Endometrial microvascular endothelial cells (primary cell): ENCODE data around the gene C2CD3. TPM values are rescaled to one million over a fixed set of nuclear protein-coding genes. Genes with fewer than 3 reads are reported as not detected.
"Not testable (repeated sequence)": the region's sequence is repeated elsewhere in the genome, so short reads cannot be mapped to it uniquely, and the experiment has no call there.

Experiments
- in situ Hi-C: cut with HindIII; loops from 2 replicates; pipeline ENCODE4 v1.10.0; 2017; ENCODE audit warnings: low sequenced_read_pairs, low pct_unique_long_range_greater_than_20kb; ENCODE audit errors: inconsistent ontology term
- total RNA-seq: library from RNA; depleted of rRNA; stranded (reverse); fragments of >200 nt; gene quantifications from one replicate; pipeline ENCODE4 v1.2.3, GENCODE V29; 2015; ENCODE audit errors: inconsistent ontology term

C2CD3 gene
- total RNA-seq, 1 donor from 2014 or later, result 8.1 TPM

GRCh38 chr11:74077193-74077592 lies 93.6 kb downstream of the C2CD3 start:
- in situ Hi-C loops, result no loop called here

- in situ Hi-C loops, result no loop called here
Observed at GRCh38 chr11:74072721-74073120, 98.1 kb downstream of the C2CD3 start.

- in situ Hi-C loops, result no loop called here
Observed at GRCh38 chr11:74072286-74072685, 98.5 kb downstream of the C2CD3 start.

GRCh38 chr11:74070723-74071492 lies 99.9 kb downstream of the C2CD3 start:
- in situ Hi-C loops, result no loop called here

GRCh38 chr11:74069146-74070046 lies 101.4 kb downstream of the C2CD3 start:
- in situ Hi-C loops, result no loop called here

- in situ Hi-C loops, result not testable (repeated sequence)
Observed at GRCh38 chr11:74066663-74067062, 104.1 kb downstream of the C2CD3 start.

- in situ Hi-C loops, result not testable (repeated sequence)
Observed at GRCh38 chr11:74065534-74065933, 105.3 kb downstream of the C2CD3 start.

- in situ Hi-C loops, result not testable (repeated sequence)
Observed at GRCh38 chr11:74063628-74064027, 107.2 kb downstream of the C2CD3 start.

- in situ Hi-C loops, result not testable (repeated sequence)
Observed at GRCh38 chr11:74061599-74061998, 109.2 kb downstream of the C2CD3 start.

- in situ Hi-C loops, result no loop called here
Observed at GRCh38 chr11:74057249-74058151, 113.3 kb downstream of the C2CD3 start.

GRCh38 chr11:74055938-74056337 lies 114.9 kb downstream of the C2CD3 start:
- in situ Hi-C loops, result no loop called here

- in situ Hi-C loops, result no loop called here
Observed at GRCh38 chr11:74050465-74050864, 120.3 kb downstream of the C2CD3 start.

- in situ Hi-C loops, result no loop called here
Observed at GRCh38 chr11:74048993-74049392, 121.8 kb downstream of the C2CD3 start.

GRCh38 chr11:74044538-74044937 lies 126.3 kb downstream of the C2CD3 start:
- in situ Hi-C loops, result no loop called here

- in situ Hi-C loops, result no loop called here
Observed at GRCh38 chr11:74043450-74043849, 127.4 kb downstream of the C2CD3 start.

- in situ Hi-C loops, result no loop called here
Observed at GRCh38 chr11:74037309-74037708, 133.5 kb downstream of the C2CD3 start.

GRCh38 chr11:74035264-74035663 lies 135.5 kb downstream of the C2CD3 start:
- in situ Hi-C loops, result no loop called here

- in situ Hi-C loops, result no loop called here
Observed at GRCh38 chr11:74033046-74033445, 137.8 kb downstream of the C2CD3 start.
